K562 (cell line): ENCODE measurements around the gene CLCNKA. TPM values are rescaled to one million over a fixed set of nuclear protein-coding genes. Genes with fewer than 3 reads are reported as not detected.

ENCODE experiments used
- BCOR ChIP-seq: fragments of 450-650 bp; IDR thresholded peaks from 2 replicates; pipeline ENCODE4 v1.6.1; 2016
- CEBPB ChIP-seq: fragments of 450-650 bp; IDR thresholded peaks from 2 replicates; pipeline ENCODE4 v1.6.1; 2016; ENCODE audit warnings: missing genetic modification characterization, missing compliant biosample characterization
- GTF2E2 ChIP-seq: fragments of 200-800 bp; sonication (Bioruptor generic); IDR thresholded peaks from 2 replicates; pipeline ENCODE4 v1.6.1; 2016; ENCODE audit warnings: missing genetic modification characterization, missing compliant biosample characterization
- HMGN3 ChIP-seq: IDR thresholded peaks from 2 replicates; pipeline ENCODE4 v1.6.1; 2011; ENCODE audit warnings: borderline replicate concordance, low read depth, mild to moderate bottlenecking, mixed read lengths, low read length; ENCODE audit not compliant: insufficient read length; ENCODE audit errors: extremely low read depth
- KDM1A ChIP-seq, 2 experiments: fragments of 450-650 bp; IDR thresholded peaks; 2 replicates each; pipeline ENCODE4 v1.6.1; 2016; ENCODE audit warnings: mild to moderate bottlenecking in 2 of 2
- ZFP36 ChIP-seq: fragments of 150-350 bp; IDR thresholded peaks from 2 replicates; pipeline ENCODE4 v1.6.1; 2018; ENCODE audit warnings: low read length, low read depth; ENCODE audit not compliant: partially characterized antibody
- ZNF668 ChIP-seq: fragments of 250-450 bp; sonication (Bioruptor Pico); IDR thresholded peaks from 2 replicates; pipeline ENCODE4 v1.8.0; 2022; ENCODE audit warnings: mild to moderate bottlenecking, inconsistent platforms
- polyA plus RNA-seq, 8 experiments: library from polyadenylated mRNA; depleted of rRNA in 4 of 8; stranded (reverse) in 5 of 8; unstranded in 3 of 8; fragments of >200 nt; fragmentation: Nextera tagmentation in 2 of 8; fragmentation: Illumina TruSeq in 1 of 8; extraction: Ambion mirVana in 2 of 8; extraction: Trizol in 1 of 8; gene quantifications; 2 replicates each; pipeline versions ENCODE4 v1.2.1 to v1.2.3, GENCODE V29; 2011 to 2014; ENCODE audit warnings: inconsistent platforms in 1 of 8, missing spikeins in 1 of 8
- total RNA-seq, 7 experiments: library from RNA; depleted of rRNA in 6 of 7; stranded (reverse); fragments of >200 nt in 6 of 7; fragmentation: Illumina TruSeq in 2 of 7; extraction: Trizol in 2 of 7; gene quantifications; 2 replicates each; pipeline versions ENCODE4 v1.2.1 to v1.2.3, GENCODE V29; 2011 to 2021; ENCODE audit warnings: low replicate concordance in 1 of 7
- TF ChIP-seq, protein P1 (sequence below), 2 experiments: fragments of 450-650 bp; IDR thresholded peaks; 2 replicates each; pipeline ENCODE4 v1.6.1; 2016
- TF ChIP-seq, protein P2 (sequence below): fragments of 450-650 bp; formaldehyde crosslinking; conservative IDR thresholded peaks from 2 replicates; pipeline ENCODE4 v1.4.0; 2022; ENCODE audit warnings: mild to moderate bottlenecking, missing genetic modification characterization
- TF ChIP-seq, protein P3 (sequence below): sonication (generic); formaldehyde crosslinking; IDR thresholded peaks from 2 replicates; pipeline ENCODE4 v1.8.1; 2023; ENCODE audit warnings: mild to moderate bottlenecking, missing genetic modification reagents, moderate library complexity
- TF ChIP-seq, protein P4 (sequence below): fragments of 200-800 bp; sonication (Bioruptor generic); IDR thresholded peaks from 2 replicates; pipeline ENCODE4 v1.6.1; 2017; ENCODE audit warnings: missing genetic modification characterization, missing compliant biosample characterization

The CLCNKA gene
- total and polyA plus RNA-seq, 9 of the 15 experiments (the other 6 are each of a cell fraction or from before 2014, with no cell fraction given): 0.03 to 0.37 (median 0.10) TPM; not detected in 3

DNA sequence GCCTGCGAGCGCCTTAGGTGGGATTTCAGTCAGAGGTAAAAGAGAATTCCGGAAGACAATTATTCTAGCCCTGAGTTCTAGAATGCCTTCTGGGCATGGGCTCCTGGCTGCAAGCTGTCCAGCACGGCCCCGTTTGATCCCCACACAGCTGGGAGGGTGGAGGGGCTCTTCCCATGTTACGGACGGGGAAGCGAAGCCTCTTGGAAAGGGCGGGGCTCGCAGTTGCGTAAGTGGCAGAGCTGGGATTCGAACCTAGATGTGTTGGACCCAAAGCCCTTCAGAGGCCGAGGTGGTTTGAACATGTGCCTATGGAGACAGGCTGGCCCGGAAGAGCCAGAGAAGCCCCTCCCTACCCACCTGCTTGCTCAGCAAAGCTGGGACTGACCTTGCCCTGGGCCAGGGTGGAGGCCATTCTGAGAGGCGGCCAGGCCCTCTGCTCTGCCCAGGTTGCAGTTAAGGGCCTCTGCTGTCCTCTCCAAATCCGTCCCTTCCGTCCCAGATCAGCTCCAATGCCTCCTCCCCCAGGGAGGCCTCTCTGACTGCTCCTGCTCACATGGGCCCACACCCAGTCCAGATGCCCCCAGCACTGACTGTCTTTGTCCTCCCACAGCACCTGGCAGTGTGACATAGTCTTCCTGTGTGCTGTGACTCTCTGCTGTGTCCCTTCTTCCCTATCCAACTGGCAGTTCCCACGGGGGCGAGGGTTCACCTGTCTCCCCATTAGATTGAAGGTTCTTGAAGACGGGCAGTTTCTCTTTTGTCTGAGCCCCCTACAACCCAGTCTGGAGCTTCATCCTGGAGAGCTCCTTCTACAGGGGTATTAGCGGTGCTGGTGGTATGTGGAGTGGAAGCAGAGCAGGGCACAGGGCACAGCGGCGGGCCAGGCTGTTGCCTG is 2.8 kb upstream of the CLCNKA start (continued):
- TF ChIP-seq ZFP36 (peak; percentile 97), ZNF668 (no peak), GTF2E2 (tag) (no peak), KDM1A (IDR thresholded peaks at IDR 0.05) (0 out of 4 replicates have a peak, but pooled peaks of 1 of the 2 experiments have one; percentile 11), HMGN3 (no peak), BCOR (peak; percentile 38; the same call in 1 of the 2 replicates), CEBPB (tag) (peak; percentile 79)
- TF ChIP-seq, protein P1, sequence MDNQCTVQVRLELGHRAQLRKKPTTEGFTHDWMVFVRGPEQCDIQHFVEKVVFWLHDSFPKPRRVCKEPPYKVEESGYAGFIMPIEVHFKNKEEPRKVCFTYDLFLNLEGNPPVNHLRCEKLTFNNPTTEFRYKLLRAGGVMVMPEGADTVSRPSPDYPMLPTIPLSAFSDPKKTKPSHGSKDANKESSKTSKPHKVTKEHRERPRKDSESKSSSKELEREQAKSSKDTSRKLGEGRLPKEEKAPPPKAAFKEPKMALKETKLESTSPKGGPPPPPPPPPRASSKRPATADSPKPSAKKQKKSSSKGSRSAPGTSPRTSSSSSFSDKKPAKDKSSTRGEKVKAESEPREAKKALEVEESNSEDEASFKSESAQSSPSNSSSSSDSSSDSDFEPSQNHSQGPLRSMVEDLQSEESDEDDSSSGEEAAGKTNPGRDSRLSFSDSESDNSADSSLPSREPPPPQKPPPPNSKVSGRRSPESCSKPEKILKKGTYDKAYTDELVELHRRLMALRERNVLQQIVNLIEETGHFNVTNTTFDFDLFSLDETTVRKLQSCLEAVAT (IDR thresholded peaks at IDR 0.05): no peak
- TF ChIP-seq, protein P2, sequence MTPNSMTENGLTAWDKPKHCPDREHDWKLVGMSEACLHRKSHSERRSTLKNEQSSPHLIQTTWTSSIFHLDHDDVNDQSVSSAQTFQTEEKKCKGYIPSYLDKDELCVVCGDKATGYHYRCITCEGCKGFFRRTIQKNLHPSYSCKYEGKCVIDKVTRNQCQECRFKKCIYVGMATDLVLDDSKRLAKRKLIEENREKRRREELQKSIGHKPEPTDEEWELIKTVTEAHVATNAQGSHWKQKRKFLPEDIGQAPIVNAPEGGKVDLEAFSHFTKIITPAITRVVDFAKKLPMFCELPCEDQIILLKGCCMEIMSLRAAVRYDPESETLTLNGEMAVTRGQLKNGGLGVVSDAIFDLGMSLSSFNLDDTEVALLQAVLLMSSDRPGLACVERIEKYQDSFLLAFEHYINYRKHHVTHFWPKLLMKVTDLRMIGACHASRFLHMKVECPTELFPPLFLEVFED (CRISPR knock-in tag): no peak
- TF ChIP-seq, protein P3, sequence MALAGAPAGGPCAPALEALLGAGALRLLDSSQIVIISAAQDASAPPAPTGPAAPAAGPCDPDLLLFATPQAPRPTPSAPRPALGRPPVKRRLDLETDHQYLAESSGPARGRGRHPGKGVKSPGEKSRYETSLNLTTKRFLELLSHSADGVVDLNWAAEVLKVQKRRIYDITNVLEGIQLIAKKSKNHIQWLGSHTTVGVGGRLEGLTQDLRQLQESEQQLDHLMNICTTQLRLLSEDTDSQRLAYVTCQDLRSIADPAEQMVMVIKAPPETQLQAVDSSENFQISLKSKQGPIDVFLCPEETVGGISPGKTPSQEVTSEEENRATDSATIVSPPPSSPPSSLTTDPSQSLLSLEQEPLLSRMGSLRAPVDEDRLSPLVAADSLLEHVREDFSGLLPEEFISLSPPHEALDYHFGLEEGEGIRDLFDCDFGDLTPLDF: no peak
- TF ChIP-seq, protein P4, sequence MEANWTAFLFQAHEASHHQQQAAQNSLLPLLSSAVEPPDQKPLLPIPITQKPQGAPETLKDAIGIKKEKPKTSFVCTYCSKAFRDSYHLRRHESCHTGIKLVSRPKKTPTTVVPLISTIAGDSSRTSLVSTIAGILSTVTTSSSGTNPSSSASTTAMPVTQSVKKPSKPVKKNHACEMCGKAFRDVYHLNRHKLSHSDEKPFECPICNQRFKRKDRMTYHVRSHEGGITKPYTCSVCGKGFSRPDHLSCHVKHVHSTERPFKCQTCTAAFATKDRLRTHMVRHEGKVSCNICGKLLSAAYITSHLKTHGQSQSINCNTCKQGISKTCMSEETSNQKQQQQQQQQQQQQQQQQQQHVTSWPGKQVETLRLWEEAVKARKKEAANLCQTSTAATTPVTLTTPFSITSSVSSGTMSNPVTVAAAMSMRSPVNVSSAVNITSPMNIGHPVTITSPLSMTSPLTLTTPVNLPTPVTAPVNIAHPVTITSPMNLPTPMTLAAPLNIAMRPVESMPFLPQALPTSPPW (CRISPR knock-in tag): peak; percentile 27; the same call in 1 of the 2 replicates
